Left lung (tissue), 10 donors: ENCODE results near the gene PTPN2. TPM values are rescaled to one million over a fixed set of nuclear protein-coding genes. Genes with fewer than 3 reads are reported as not detected.

Source experiments
- ATAC-seq: fragments of 200-7000 bp; cut with Tn5 transposase; one replicate; pipeline ENCODE4 v1.9.1; 2020; ENCODE audit warnings: moderate library complexity
- DNase-seq, 4 donors: peaks; one replicate each; pipeline ENCODE4 v3.0.0-alpha.2; 2013 to 2020
- H3K27ac ChIP-seq, 2 donors: fragments of 200-600 bp; sonication (generic) in 1 of 2; one replicate each; pipeline versions ENCODE4 v1.5.0 to v1.8.0; 2020 to 2021
- H3K27me3 ChIP-seq, 2 donors: fragments of 200-600 bp; sonication (generic) in 1 of 2; one replicate each; pipeline versions ENCODE4 v1.5.0 to v1.8.0; 2020 to 2021
- H3K36me3 ChIP-seq, 2 donors: fragments of 200-600 bp; sonication (generic) in 1 of 2; one replicate each; pipeline versions ENCODE4 v1.5.0 to v1.8.0; 2020 to 2021
- H3K4me1 ChIP-seq, 2 donors: fragments of 200-600 bp; one replicate each; pipeline ENCODE4 v1.8.0; 2021
- H3K4me3 ChIP-seq, 2 donors: fragments of 200-600 bp; sonication (generic) in 1 of 2; one replicate each; pipeline versions ENCODE4 v1.5.0 to v1.8.0; 2020 to 2021; ENCODE audit warnings: mild to moderate bottlenecking in 1 of 2
- H3K9me3 ChIP-seq, 2 donors: fragments of 200-600 bp; sonication (generic) in 1 of 2; one replicate each; pipeline versions ENCODE4 v1.5.0 to v1.8.0; 2020 to 2021
- intact Hi-C, 2 donors: fragments of 100-400 bp; cut with DNase I; formaldehyde crosslinking; loops; one replicate each; pipeline versions ENCODE4 v1.11.2 to v1.14.2; 2022
- polyA plus RNA-seq, 6 donors: library from polyadenylated mRNA; unstranded; fragments of 120-200 nt; gene quantifications; one replicate each; pipeline ENCODE4 v1.2.1, GENCODE V29; 2013; ENCODE audit not compliant: insufficient read length in 6 of 6
- total RNA-seq, 2 donors: library from RNA; stranded (reverse); fragmentation: NEBNext Ultra II Directional; extraction: Animal tissue kit (Norgen Biotek cat#: 25700); gene quantifications; one replicate each; pipeline ENCODE4 v1.2.1, GENCODE V29; 2021
- TF ChIP-seq, protein P1 (sequence below), 2 donors: fragments of 200-600 bp; sonication (generic) in 1 of 2; IDR thresholded peaks; one replicate each; pipeline versions ENCODE4 v1.5.0 to v1.8.0; 2021; ENCODE audit warnings: antibody characterized with exemption in 2 of 2
- donor health status: DM: no; HTN: yes; CAD: no.
- donor health status: DM: no; HTN: no; CAD: no.

PTPN2 gene
- total and polyA plus RNA-seq, 8 donors = 35.6 to 75.8 (median 66.7) TPM

DNA sequence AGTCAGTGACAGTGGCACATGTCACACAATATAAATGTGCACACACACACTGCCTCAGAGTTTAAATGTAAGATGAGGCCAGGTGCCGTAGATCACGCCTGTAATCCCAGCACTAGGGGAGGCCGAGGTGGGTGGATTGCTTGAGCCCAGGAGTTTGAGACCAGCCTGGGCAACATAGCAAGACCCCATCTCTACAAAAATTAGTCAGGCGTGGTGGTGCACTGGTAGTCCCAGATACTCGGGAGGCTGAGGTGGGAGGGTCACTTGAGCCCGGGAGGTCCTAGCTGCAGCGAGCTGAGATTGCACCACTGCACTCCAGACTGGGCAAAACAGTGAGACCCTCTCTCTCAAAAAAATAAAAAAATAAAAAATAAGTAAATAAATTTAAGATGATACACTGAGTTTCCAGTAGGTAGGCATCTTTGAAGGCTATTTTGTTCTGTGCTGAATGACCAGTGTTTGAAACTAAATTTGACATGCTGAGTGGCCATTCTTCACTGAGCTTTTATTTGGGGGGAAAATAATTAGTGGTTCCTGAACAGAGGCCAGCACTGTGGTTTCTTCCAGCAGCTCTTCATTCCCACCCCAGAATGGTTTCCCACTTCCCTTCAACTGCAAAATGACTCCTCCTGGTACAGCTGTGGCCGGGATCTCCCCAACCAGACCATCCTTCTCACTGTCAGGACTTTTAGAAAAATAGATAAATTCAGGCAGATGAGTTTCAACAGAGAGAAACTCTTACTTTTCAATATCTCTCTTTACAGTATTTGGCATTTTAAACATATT lies 136.3 kb downstream of the PTPN2 start:
- DNase-seq (no peak), ATAC-seq (peak; percentile 26)
- no peak overlapping the region for H3K4me3 ChIP-seq
- TF ChIP-seq, protein P1, sequence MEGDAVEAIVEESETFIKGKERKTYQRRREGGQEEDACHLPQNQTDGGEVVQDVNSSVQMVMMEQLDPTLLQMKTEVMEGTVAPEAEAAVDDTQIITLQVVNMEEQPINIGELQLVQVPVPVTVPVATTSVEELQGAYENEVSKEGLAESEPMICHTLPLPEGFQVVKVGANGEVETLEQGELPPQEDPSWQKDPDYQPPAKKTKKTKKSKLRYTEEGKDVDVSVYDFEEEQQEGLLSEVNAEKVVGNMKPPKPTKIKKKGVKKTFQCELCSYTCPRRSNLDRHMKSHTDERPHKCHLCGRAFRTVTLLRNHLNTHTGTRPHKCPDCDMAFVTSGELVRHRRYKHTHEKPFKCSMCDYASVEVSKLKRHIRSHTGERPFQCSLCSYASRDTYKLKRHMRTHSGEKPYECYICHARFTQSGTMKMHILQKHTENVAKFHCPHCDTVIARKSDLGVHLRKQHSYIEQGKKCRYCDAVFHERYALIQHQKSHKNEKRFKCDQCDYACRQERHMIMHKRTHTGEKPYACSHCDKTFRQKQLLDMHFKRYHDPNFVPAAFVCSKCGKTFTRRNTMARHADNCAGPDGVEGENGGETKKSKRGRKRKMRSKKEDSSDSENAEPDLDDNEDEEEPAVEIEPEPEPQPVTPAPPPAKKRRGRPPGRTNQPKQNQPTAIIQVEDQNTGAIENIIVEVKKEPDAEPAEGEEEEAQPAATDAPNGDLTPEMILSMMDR (IDR thresholded peaks at IDR 0.05) = no peak
- H3K36me3 ChIP-seq = no peaks in the 10 kb centered on the region
- H3K4me1 ChIP-seq = no peaks in the 10 kb centered on the region
- H3K27me3 ChIP-seq = no peaks in the 10 kb centered on the region
- H3K27ac ChIP-seq = no peak overlapping the region
- no peaks in the 10 kb centered on the region for H3K9me3 ChIP-seq
- intact Hi-C loops = loop anchor here in 1 of 2 donors (5.0 to 10.0 kb wide), 2 partner anchors 147 to 185 kb away; no protein-coding TSS in a partner anchor

DNA sequence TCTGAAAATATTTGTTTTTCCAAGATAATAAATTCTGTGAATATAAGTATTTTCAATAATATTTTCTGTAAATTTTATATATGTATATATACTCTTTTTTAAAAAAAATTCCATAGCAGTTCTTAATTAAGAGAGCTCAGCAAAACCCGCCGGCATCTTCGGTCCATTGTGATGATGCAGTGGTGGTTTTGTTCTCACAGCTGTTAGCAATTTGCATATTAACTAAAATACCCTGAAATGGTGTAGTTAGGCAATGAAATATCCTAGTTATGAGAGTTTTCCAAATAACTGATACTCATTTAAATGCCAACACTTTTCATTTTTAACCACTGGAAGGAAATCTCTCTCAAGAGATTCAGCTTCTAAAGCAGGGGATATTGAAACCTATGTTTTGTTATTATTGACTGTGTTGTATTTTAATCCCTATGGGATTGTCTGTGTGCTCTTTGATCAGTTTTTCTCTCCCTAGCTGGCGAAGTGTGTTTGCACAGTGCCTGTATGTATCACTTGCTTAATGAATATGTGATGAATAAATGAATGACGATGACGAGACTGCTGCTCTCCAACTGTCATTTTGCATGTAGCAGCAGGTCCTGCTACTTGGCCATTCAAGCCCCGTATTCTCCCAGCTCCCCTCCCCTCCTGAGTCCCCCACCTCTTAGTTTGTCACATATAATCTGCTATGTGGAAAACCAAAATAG lies 138.8 kb downstream of the PTPN2 start:
- Histone ChIP-seq H3K27me3 (no peaks in the 10 kb centered on the region), H3K36me3 (no peaks in the 10 kb centered on the region), H3K27ac (no peak overlapping the region), H3K9me3 (no peaks in the 10 kb centered on the region), H3K4me1 (no peaks in the 10 kb centered on the region), H3K4me3 (no peak overlapping the region)
- intact Hi-C loops = loop anchor here in 1 of 2 donors (5.0 to 10.0 kb wide), 2 partner anchors 150 to 187 kb away; no protein-coding TSS in a partner anchor
- ATAC-seq (no peak), DNase-seq (no peak)
- TF ChIP-seq, protein P1 (IDR thresholded peaks at IDR 0.05) = no peak

DNA sequence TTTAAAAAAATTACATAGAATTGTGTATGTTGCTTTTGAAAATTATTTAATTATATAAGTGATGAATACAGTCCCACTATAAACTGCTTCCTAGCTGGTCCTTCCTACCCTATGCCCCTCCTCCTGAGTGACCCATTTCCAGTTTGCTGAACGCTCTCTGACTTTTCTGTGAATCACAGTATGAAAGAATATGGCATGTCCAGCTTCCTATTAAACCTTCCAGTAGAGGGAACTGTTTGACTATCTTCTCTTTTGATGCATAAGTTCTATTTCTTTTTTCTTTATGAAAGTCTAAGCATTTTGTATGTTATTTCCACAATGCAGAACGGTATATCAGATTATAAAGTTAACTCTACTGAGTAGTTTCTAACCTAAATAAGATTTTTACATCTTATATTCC lies 139.9 kb downstream of the PTPN2 start:
- TF ChIP-seq, protein P1 (IDR thresholded peaks at IDR 0.05) = peak; percentile 53 to 62
- intact Hi-C loops = loop anchor here in 1 of 2 donors (10.0 kb wide), 1 partner anchor 151 kb away; no protein-coding TSS in a partner anchor
- peak; percentile 79 for ATAC-seq

DNA sequence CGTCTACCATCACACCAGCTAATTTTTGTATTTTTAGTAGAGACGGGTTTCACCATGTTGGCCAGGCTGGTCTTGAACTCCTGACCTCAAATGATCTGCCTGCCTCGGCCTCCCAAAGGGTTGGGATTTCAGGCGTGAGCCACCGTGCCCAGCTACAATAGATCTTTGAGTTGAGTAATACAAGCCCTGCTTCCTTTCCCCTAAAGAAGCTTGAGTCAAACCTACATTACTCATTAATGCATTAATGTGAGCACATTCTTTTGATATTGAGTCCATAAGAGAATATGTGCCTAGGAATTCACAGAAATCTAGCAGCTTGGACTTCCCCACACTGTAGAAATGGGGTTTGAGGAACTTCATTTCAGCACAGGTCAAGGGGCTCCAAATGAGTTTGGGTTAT lies 141.6 kb downstream of the PTPN2 start:
- intact Hi-C loops = loop anchor here in 1 of 2 donors (10.0 kb wide), 1 partner anchor 152 kb away; no protein-coding TSS in a partner anchor
- H3K36me3 ChIP-seq = no peaks in the 10 kb centered on the region
- no peaks in the 10 kb centered on the region for H3K27me3 ChIP-seq
- TF ChIP-seq, protein P1 (IDR thresholded peaks at IDR 0.05) = no peak
- no peak overlapping the region for H3K27ac ChIP-seq
- DNase-seq = no peak
- H3K4me1 ChIP-seq = no peaks in the 10 kb centered on the region
- H3K9me3 ChIP-seq = no peaks in the 10 kb centered on the region
- no peak overlapping the region for H3K4me3 ChIP-seq
- ATAC-seq = no peak

More for the DNA sequence above, 139.9 kb downstream of the PTPN2 start:
- Histone ChIP-seq H3K4me3 (no peak overlapping the region), H3K36me3 (no peaks in the 10 kb centered on the region), H3K4me1 (no peaks in the 10 kb centered on the region), H3K9me3 (no peaks in the 10 kb centered on the region), H3K27me3 (no peaks in the 10 kb centered on the region), H3K27ac (no peak overlapping the region)
- DNase-seq = peak in 2 of 4 donors; percentile 25 to 53

Other genes with a start within 250 kb of the PTPN2 start
- gene SPIRE1, start 226.1 kb downstream of the PTPN2 start, total RNA-seq = 10 to 100 TPM; 43.8 to 50.4 TPM
- 10 to 100 TPM; 12.1 to 16.9 (median 14.4) TPM for gene SPIRE1, start 226.1 kb downstream of the PTPN2 start, polyA plus RNA-seq
- 1 to 10 TPM; 5.2 TPM for gene CEP76, start 181.5 kb downstream of the PTPN2 start, total RNA-seq
- gene CEP76, start 181.5 kb downstream of the PTPN2 start, polyA plus RNA-seq = 10 to 100 TPM in 5 of 6 donors, 1 to 10 TPM in 1; 9.5 to 12.7 (median 11.8) TPM
- 10 to 100 TPM; 63.0 to 69.5 TPM for gene PSMG2, start 181.2 kb downstream of the PTPN2 start, total RNA-seq
- gene PSMG2, start 181.2 kb downstream of the PTPN2 start, polyA plus RNA-seq = 10 to 100 TPM; 67.8 to 78.2 (median 72.6) TPM
- gene SEH1L, start 63.8 kb upstream of the PTPN2 start, total RNA-seq = 10 to 100 TPM; 28.3 to 49.9 TPM
- gene SEH1L, start 63.8 kb upstream of the PTPN2 start, polyA plus RNA-seq = 10 to 100 TPM; 32.7 to 37.3 (median 34.1) TPM
- 10 to 100 TPM; 22.0 to 22.3 TPM for gene CEP192, start 107.1 kb upstream of the PTPN2 start, total RNA-seq
- 10 to 100 TPM; 37.8 to 57.5 (median 47.7) TPM for gene CEP192, start 107.1 kb upstream of the PTPN2 start, polyA plus RNA-seq